ENCODE data around the gene CMBL. TPM values are rescaled to one million over a fixed set of nuclear protein-coding genes. Genes with fewer than 3 reads are reported as not detected.
"Not testable (repeated sequence)": the region's sequence is repeated elsewhere in the genome, so short reads cannot be mapped to it uniquely, and the experiment has no call there.

The CMBL gene
- total RNA-seq, 1 donor from 2014 or later = 0.35 TPM

- intact Hi-C loops (cut with micrococcal nuclease) = no loop called here
- Mint-ChIP-seq H3K4me1 (no peaks in the 10 kb centered on the region), H3K36me3 (ENCODE audit: low read depth) (no peaks in the 10 kb centered on the region), H3K9me3 (no peaks in the 10 kb centered on the region), H3K27ac (no peak overlapping the region), H3K4me3 (no peak overlapping the region), H3K27me3 (peaks cover 5% of the 10 kb centered on the region)
- DNase-seq = no peak
Observed at GRCh38 chr5:10290438-10290837, 17.3 kb downstream of the CMBL start.

GRCh38 chr5:10289991-10290390, 17.7 kb downstream of the CMBL start:
- no peak for DNase-seq
- intact Hi-C loops (cut with micrococcal nuclease) = no loop called here

GRCh38 chr5:10289353-10289752, 18.3 kb downstream of the CMBL start:
- Mint-ChIP-seq H3K4me3 (no peak overlapping the region), H3K9me3 (no peaks in the 10 kb centered on the region), H3K4me1 (peaks cover under 1% of the 10 kb centered on the region), H3K27ac (no peak overlapping the region), H3K27me3 (peaks cover 5% of the 10 kb centered on the region), H3K36me3 (ENCODE audit: low read depth) (no peaks in the 10 kb centered on the region)
- no peak for DNase-seq
- intact Hi-C loops (cut with micrococcal nuclease) = no loop called here

More at GRCh38 chr5:10289991-10290390, 17.7 kb downstream of the CMBL start:
- H3K4me1 Mint-ChIP-seq = no peaks in the 10 kb centered on the region
- no peak overlapping the region for H3K27ac Mint-ChIP-seq
- H3K36me3 Mint-ChIP-seq (ENCODE audit: low read depth) = no peaks in the 10 kb centered on the region
- no peaks in the 10 kb centered on the region for H3K9me3 Mint-ChIP-seq
- H3K4me3 Mint-ChIP-seq = no peak overlapping the region
- H3K27me3 Mint-ChIP-seq = peaks cover 5% of the 10 kb centered on the region

GRCh38 chr5:10288592-10289219, 19.0 kb downstream of the CMBL start:
- H3K4me1 Mint-ChIP-seq = peaks cover 5% of the 10 kb centered on the region
- no peaks in the 10 kb centered on the region for H3K9me3 Mint-ChIP-seq
- no peak overlapping the region for H3K27ac Mint-ChIP-seq
- H3K36me3 Mint-ChIP-seq (ENCODE audit: low read depth) = no peaks in the 10 kb centered on the region
- intact Hi-C loops (cut with micrococcal nuclease) = no loop called here
- DNase-seq = peak; percentile 60
- no peak overlapping the region for H3K4me3 Mint-ChIP-seq
- peaks cover 2% of the 10 kb centered on the region for H3K27me3 Mint-ChIP-seq

- Mint-ChIP-seq H3K4me3 (no peak overlapping the region), H3K27me3 (no peaks in the 10 kb centered on the region), H3K4me1 (peaks cover 7% of the 10 kb centered on the region), H3K27ac (no peak overlapping the region), H3K36me3 (ENCODE audit: low read depth) (no peaks in the 10 kb centered on the region), H3K9me3 (no peaks in the 10 kb centered on the region)
- DNase-seq = no peak
- intact Hi-C loops (cut with micrococcal nuclease) = no loop called here
Observed at GRCh38 chr5:10286862-10287227, 20.9 kb downstream of the CMBL start.

- Mint-ChIP-seq H3K27ac (no peak overlapping the region), H3K36me3 (ENCODE audit: low read depth) (no peaks in the 10 kb centered on the region), H3K27me3 (no peaks in the 10 kb centered on the region), H3K9me3 (no peaks in the 10 kb centered on the region), H3K4me1 (peaks cover 7% of the 10 kb centered on the region), H3K4me3 (no peak overlapping the region)
- no peak for DNase-seq
- intact Hi-C loops (cut with micrococcal nuclease) = no loop called here
Observed at GRCh38 chr5:10286162-10286861, 21.4 kb downstream of the CMBL start.

- H3K27ac Mint-ChIP-seq; H3K4me3 Mint-ChIP-seq; H3K4me1 Mint-ChIP-seq; H3K27me3 Mint-ChIP-seq; H3K36me3 Mint-ChIP-seq (ENCODE audit: low read depth); DNase-seq; H3K9me3 Mint-ChIP-seq: not testable (repeated sequence)
- intact Hi-C loops (cut with micrococcal nuclease) = loop anchor here (2.0 kb wide), 1 partner anchor 139 kb away; no protein-coding TSS in a partner anchor
Observed at GRCh38 chr5:10285362-10285761, 22.3 kb downstream of the CMBL start.

- no peaks in the 10 kb centered on the region for H3K36me3 Mint-ChIP-seq (ENCODE audit: low read depth)
- DNase-seq = peak; percentile 93
- intact Hi-C loops (cut with micrococcal nuclease) = loop anchor here (1.0 to 5.0 kb wide), 4 partner anchors 80 to 344 kb away; partner anchors contain the start of gene ROPN1L
- no peak overlapping the region for H3K27ac Mint-ChIP-seq
- no peaks in the 10 kb centered on the region for H3K9me3 Mint-ChIP-seq
- no peak overlapping the region for H3K4me3 Mint-ChIP-seq
- peaks cover 7% of the 10 kb centered on the region for H3K4me1 Mint-ChIP-seq
- peaks cover 2% of the 10 kb centered on the region for H3K27me3 Mint-ChIP-seq
Observed at GRCh38 chr5:10283927-10284635, 23.6 kb downstream of the CMBL start.

GRCh38 chr5:10279925-10280720, 27.6 kb downstream of the CMBL start:
- Mint-ChIP-seq H3K9me3 (no peaks in the 10 kb centered on the region), H3K36me3 (ENCODE audit: low read depth) (no peaks in the 10 kb centered on the region), H3K4me1 (peaks cover 14% of the 10 kb centered on the region), H3K4me3 (no peak overlapping the region), H3K27ac (no peak overlapping the region), H3K27me3 (peaks cover 13% of the 10 kb centered on the region)
- DNase-seq = no peak
- intact Hi-C loops (cut with micrococcal nuclease) = loop anchor here (5.0 kb wide), 1 partner anchor 162 kb away; the partner anchor contains the start of gene ROPN1L

GRCh38 chr5:10279328-10279727, 28.4 kb downstream of the CMBL start:
- peaks cover 15% of the 10 kb centered on the region for H3K4me1 Mint-ChIP-seq
- no peaks in the 10 kb centered on the region for H3K36me3 Mint-ChIP-seq (ENCODE audit: low read depth)
- H3K27ac Mint-ChIP-seq = no peak overlapping the region
- H3K27me3 Mint-ChIP-seq = peaks cover 13% of the 10 kb centered on the region
- H3K4me3 Mint-ChIP-seq = no peak overlapping the region
- no peaks in the 10 kb centered on the region for H3K9me3 Mint-ChIP-seq
- DNase-seq = no peak
- intact Hi-C loops (cut with micrococcal nuclease) = no loop called here

- intact Hi-C loops (cut with micrococcal nuclease) = no loop called here
- DNase-seq = no peak
- H3K36me3 Mint-ChIP-seq (ENCODE audit: low read depth) = no peaks in the 10 kb centered on the region
- no peak overlapping the region for H3K4me3 Mint-ChIP-seq
- H3K4me1 Mint-ChIP-seq = peaks cover 13% of the 10 kb centered on the region
- no peaks in the 10 kb centered on the region for H3K9me3 Mint-ChIP-seq
- H3K27ac Mint-ChIP-seq = no peak overlapping the region
- H3K27me3 Mint-ChIP-seq = peaks cover 14% of the 10 kb centered on the region
Observed at GRCh38 chr5:10278658-10279279, 28.9 kb downstream of the CMBL start.

- DNase-seq = no peak
- H3K36me3 Mint-ChIP-seq (ENCODE audit: low read depth) = no peaks in the 10 kb centered on the region
- peaks cover 14% of the 10 kb centered on the region for H3K27me3 Mint-ChIP-seq
- H3K9me3 Mint-ChIP-seq = no peaks in the 10 kb centered on the region
- intact Hi-C loops (cut with micrococcal nuclease) = no loop called here
- H3K27ac Mint-ChIP-seq = no peak overlapping the region
- H3K4me1 Mint-ChIP-seq = peaks cover 12% of the 10 kb centered on the region
- no peak overlapping the region for H3K4me3 Mint-ChIP-seq
Observed at GRCh38 chr5:10277773-10278630, 29.7 kb downstream of the CMBL start.
